ENCODE measurements around the gene TACC2. TPM values are rescaled to one million over a fixed set of nuclear protein-coding genes. Genes with fewer than 3 reads are reported as not detected.
A peak's percentile ranks its signal among the peaks of the same experiment; 100 is the strongest.

Gene TACC2
- total RNA-seq, 8 experiments from 2014 or later = 14.0 to 63.3 (median 31.9) TPM

DNA sequence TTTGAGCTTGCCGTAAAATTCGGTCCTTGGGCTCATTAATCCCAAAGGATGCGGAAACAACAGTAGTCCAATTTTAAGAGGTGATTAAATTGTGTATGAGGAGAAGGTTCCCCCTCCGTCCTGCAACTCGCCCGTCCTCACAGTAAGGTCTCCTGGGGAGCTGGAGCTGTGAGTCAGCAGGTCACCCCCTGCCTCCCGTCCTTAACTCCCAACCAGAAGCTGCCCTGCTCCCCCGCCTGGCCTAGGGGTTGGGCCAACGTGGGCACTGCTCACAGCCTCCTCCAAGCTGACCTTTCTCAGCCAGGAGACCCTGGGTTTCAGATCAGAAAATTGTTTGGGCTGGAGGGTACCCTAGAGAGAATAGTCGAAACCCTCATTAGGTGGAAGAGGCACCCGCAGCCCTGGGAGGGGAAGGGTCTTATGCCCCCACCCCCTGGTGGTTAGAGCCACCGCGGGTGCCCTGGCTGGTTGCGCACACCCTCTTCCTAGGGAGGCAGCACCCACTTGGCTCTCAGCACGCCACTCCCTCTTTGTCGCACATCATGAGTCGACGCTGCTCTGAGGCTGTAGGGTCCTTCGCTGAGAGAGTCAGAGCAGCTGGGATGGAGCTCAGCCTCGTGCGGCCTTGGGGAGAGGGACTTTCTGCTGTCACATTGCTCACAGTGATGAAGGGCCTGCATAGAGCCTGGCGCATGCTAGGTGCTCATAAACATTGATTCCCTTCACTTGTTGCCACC, 131.2 kb downstream of the TACC2 start:
- peaks cover 0 to 10% of the 10 kb centered on the region in 2 donors for H3K4me1 ChIP-seq (replicated peaks in 1 of 2)
- H3K27ac ChIP-seq = no peak overlapping the region
- WGBS, 10 experiments = 33 to 100% (median 90%) methylated on average over 1 to 9 of the region's 22 CpGs; no CpG with 5 or more reads in 3 of the 10 experiments
- ATAC-seq (replicated peaks in 6 of 8) = peak in 1 of 8 experiments; percentile 24
- no peak overlapping the region for H3K4me3 ChIP-seq
- in situ Hi-C loops (cut with MboI; ENCODE audit: low pct_unique_long_range_greater_than_20kb in 2 of 9, low sequenced_read_pairs in 9 of 9, unreplicated experiment in 9 of 9) = no loop called here

DNA sequence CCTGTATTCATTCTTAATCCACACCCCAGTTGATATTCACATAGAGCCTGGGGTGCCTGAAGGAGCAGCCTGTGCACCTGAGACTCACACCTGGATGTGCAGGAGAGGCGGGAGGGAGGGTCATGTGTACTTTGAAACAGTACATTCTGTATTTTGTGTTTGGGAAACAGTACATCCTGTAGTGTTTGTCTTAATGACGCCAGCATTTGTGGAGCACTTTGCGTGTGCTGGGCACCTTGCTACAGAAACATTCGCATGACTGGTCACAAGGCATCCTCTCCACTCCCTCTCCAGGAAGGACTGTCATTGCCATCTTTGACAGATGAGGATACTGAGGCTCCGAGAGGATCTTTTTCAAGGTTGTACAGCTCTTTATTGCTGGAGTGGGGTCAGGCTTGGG, 132.1 kb downstream of the TACC2 start:
- WGBS, 10 experiments = 40 to 100% (median 81%) methylated on average over 1 to 3 of the region's 5 CpGs; no CpG with 5 or more reads in 5 of the 10 experiments
- Histone ChIP-seq H3K4me3 (no peak overlapping the region), H3K27ac (no peak overlapping the region), H3K4me1 (replicated peaks in 1 of 2) (peaks cover 0 to 4% of the 10 kb centered on the region in 2 donors)
- in situ Hi-C loops (cut with MboI; ENCODE audit: low pct_unique_long_range_greater_than_20kb in 2 of 9, low sequenced_read_pairs in 9 of 9, unreplicated experiment in 9 of 9) = no loop called here
- ATAC-seq (replicated peaks in 6 of 8) = no peak

DNA sequence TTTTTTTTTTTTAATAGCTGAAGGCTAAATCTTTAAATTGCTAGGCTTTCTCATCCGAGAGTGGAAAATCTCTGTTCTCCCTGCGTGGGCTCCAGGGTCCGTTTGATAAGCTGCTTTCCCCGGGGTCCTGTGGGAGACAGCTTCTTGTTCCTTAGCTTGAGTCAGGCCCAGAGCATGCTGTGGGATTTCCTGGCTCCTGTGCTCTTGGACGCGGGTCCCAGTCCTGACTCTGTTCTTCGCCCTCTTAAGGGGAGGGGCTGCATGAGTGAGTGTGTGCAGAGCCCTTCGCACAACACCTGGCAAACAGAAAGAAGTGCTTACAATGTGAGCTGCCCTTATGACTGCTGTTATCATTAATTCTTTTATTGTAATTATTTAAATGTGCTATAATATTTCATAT, 133.5 kb downstream of the TACC2 start:
- H3K27ac ChIP-seq = no peak overlapping the region
- no peak overlapping the region for H3K4me3 ChIP-seq
- no peaks in the 10 kb centered on the region for H3K4me1 ChIP-seq (replicated peaks in 1 of 2)
- in situ Hi-C loops (cut with MboI; ENCODE audit: low pct_unique_long_range_greater_than_20kb in 2 of 9, low sequenced_read_pairs in 9 of 9, unreplicated experiment in 9 of 9) = no loop called here
- WGBS, 10 experiments = 20 to 100% (median 80%) methylated on average over 1 to 5 of the region's 8 CpGs; no CpG with 5 or more reads in 1 of the 10 experiments
- no peak for ATAC-seq (replicated peaks in 6 of 8)

DNA sequence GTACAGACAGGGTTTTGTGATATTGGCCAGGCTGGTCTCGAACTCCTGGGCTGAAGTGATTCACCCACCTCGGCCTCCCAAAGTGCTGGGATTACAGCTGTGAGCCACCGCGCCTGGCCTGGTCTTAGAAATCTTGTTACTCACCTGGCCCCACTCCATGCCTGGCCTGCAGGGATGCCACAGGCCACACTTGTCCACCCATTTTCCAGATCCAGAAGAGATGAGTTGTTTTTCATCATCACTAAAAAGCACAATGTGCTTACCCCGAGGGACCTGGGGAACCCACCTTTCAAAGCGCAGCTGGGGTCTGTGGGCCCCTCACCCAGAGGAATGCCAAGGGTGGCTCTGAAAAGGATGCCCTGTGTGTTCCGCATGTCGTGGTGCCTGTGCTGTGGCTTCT, 134.2 kb downstream of the TACC2 start:
- Histone ChIP-seq H3K4me3 (no peak overlapping the region), H3K27ac (no peak overlapping the region), H3K4me1 (replicated peaks in 1 of 2) (no peaks in the 10 kb centered on the region)
- in situ Hi-C loops (cut with MboI; ENCODE audit: low pct_unique_long_range_greater_than_20kb in 2 of 9, low sequenced_read_pairs in 9 of 9, unreplicated experiment in 9 of 9) = no loop called here
- ATAC-seq (replicated peaks in 6 of 8) = no peak
- 60 to 97% (median 72%) methylated on average over 2 to 6 of the region's 8 CpGs; no CpG with 5 or more reads in 5 of the 10 experiments for WGBS, 10 experiments

DNA sequence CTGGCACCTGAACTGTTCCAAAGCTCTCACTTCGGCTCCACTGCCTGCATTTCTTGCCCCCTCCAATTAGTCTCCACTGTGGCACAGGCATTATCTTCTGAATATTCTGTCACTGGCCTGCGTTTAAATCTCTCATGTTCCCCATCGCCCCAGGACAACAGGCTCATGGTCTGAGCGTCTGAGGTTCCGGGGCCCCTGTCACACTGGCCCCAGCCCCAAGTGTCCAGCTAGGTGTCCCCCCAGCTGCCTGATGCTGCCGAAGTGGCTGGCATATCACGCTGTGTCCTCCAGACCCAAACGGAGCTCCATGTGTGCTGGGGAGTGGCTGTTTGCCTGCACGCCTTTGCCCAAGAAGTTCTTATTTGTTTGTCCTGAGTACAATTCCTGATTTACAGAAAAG, 135.4 kb downstream of the TACC2 start:
- in situ Hi-C loops (cut with MboI; ENCODE audit: low pct_unique_long_range_greater_than_20kb in 2 of 9, low sequenced_read_pairs in 9 of 9, unreplicated experiment in 9 of 9) = no loop called here
- H3K4me1 ChIP-seq (replicated peaks in 1 of 2) = no peaks in the 10 kb centered on the region
- no peak overlapping the region for H3K27ac ChIP-seq
- no peak overlapping the region for H3K4me3 ChIP-seq
- ATAC-seq (replicated peaks in 6 of 8) = no peak
- 57 to 100% (median 90%) methylated on average over 1 to 8 of the region's 9 CpGs; no CpG with 5 or more reads in 3 of the 10 experiments for WGBS, 10 experiments

DNA sequence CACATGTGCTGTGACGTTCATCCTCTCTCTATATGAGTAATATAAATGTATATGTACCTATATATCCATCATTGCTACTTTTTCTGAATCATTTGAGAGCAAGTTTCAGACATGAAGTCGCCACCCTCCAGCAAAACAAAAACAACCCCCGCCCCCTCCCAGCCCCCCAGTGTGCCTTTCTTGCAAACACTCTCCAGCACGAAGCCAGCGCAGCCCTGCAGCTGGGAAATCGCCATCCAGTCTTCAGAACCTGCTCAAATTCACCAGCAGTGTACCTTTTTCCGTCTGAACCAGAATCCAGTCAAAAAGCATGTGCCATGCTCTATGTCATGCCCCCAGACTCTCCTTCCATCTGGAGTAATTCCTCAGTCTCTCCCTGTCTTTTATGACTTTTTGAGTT, 135.8 kb downstream of the TACC2 start:
- Histone ChIP-seq H3K4me3 (no peak overlapping the region), H3K27ac (no peak overlapping the region), H3K4me1 (replicated peaks in 1 of 2) (no peaks in the 10 kb centered on the region)
- WGBS, 10 experiments = 67 to 100% (median 76%) methylated on average over 1 to 6 of the region's 7 CpGs; no CpG with 5 or more reads in 4 of the 10 experiments
- in situ Hi-C loops (cut with MboI; ENCODE audit: low pct_unique_long_range_greater_than_20kb in 2 of 9, low sequenced_read_pairs in 9 of 9, unreplicated experiment in 9 of 9) = no loop called here
- ATAC-seq (replicated peaks in 6 of 8) = no peak

DNA sequence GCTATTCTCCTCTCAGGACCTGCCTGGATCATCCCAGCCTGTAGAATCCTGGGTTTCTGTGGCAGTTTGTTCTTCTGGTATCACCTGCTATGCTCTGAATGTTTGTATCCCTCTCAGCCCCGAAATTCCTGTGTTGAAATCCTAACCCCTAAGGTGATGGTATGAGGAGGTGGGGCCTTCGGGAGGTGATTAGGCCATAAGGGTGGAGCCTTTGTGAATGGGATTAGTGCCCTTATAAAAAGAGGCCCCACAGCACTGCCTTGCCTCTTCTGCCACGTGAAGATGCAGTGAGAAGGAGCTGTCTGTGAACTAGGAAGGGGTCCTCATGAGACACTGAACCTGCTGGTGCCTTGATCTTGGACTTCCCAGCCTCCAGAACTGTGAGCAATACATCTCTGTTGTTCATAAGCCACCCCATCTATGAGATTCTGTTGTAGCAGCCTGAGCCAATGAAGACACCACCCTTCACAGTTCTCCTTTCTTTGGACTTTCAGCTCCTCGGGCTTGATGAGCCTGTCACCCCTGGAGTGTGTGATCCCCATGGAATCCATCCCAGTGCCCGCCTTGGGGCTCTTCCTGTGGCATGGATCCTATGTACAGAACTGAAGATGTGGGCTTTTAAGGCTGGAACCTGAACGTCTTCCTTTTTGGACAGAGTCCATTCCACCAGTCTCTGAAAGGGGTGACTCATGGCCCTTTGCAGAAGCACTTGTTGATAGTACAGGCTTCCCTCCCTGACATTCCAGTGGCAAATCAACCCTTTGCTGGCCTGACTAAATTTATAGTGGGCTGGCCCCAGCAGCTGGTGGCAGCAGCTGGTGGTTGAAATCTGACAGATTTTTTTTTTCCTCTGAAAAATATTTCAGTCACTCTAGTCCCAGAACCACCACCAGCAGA, 138.0 kb downstream of the TACC2 start:
- H3K4me1 ChIP-seq (replicated peaks in 1 of 2) = no peaks in the 10 kb centered on the region
- H3K4me3 ChIP-seq = no peak overlapping the region
- WGBS, 10 experiments = 33 to 80% (median 40%) methylated on average over 1 to 5 of the region's 6 CpGs; no CpG with 5 or more reads in 3 of the 10 experiments
- peak in 6 of 8 experiments; percentile 43 to 86 (median 62) for ATAC-seq (replicated peaks in 6 of 8)
- H3K27ac ChIP-seq = no peak overlapping the region
- in situ Hi-C loops (cut with MboI; ENCODE audit: low pct_unique_long_range_greater_than_20kb in 2 of 9, low sequenced_read_pairs in 9 of 9, unreplicated experiment in 9 of 9) = no loop called here

DNA sequence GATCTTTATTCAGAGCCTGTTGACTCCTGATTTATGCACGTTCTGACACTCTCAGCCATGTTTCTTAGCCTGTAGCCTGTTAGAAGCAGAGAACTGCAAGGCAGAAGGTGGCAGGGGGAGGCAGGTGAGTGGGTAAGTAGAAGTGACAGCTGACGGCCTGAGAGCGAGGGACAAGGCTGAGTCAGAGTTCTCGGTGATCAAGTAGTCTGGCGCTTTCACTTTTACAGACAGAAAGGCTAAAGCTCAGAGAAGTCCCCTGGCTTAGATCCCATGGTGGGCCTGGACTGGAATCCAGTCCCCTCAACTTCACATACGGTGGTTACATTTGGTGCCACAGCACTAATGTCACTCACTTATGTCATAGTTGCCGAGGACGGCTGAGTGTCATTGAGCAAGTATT, 139.0 kb downstream of the TACC2 start:
- 20 to 100% (median 100%) methylated on average over 1 to 8 of the region's 8 CpGs; no CpG with 5 or more reads in 5 of the 10 experiments for WGBS, 10 experiments
- peak in 4 of 8 experiments; percentile 19 to 32 (median 26) for ATAC-seq (replicated peaks in 6 of 8)
- H3K4me1 ChIP-seq (replicated peaks in 1 of 2) = no peaks in the 10 kb centered on the region
- H3K4me3 ChIP-seq = no peak overlapping the region
- in situ Hi-C loops (cut with MboI; ENCODE audit: low pct_unique_long_range_greater_than_20kb in 2 of 9, low sequenced_read_pairs in 9 of 9, unreplicated experiment in 9 of 9) = no loop called here
- H3K27ac ChIP-seq = no peak overlapping the region

DNA sequence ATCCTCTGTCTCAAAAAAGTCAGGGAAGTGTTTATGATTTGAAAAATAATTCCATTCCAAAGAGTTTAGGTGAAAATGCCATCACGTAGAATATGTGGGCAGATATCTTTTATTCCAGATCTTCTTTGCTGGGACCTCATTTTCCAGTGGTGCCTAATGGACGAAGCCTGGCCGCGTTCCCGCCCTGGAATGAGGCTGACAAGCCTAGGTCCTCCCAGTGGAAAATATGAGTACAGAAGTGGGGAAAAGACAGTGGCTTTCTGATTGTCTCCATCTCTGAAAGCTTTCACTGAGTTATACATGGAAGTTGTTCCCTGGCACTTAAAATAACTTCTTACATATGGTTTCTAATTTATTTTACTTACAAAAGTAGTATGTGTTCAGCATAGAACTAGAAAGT, 139.4 kb downstream of the TACC2 start:
- 16 to 100% (median 96%) methylated on average over 1 to 5 of the region's 5 CpGs; no CpG with 5 or more reads in 1 of the 10 experiments for WGBS, 10 experiments
- peak in 2 of 8 experiments; percentile 20 to 21 for ATAC-seq (replicated peaks in 6 of 8)
- no peak overlapping the region for H3K4me3 ChIP-seq

DNA sequence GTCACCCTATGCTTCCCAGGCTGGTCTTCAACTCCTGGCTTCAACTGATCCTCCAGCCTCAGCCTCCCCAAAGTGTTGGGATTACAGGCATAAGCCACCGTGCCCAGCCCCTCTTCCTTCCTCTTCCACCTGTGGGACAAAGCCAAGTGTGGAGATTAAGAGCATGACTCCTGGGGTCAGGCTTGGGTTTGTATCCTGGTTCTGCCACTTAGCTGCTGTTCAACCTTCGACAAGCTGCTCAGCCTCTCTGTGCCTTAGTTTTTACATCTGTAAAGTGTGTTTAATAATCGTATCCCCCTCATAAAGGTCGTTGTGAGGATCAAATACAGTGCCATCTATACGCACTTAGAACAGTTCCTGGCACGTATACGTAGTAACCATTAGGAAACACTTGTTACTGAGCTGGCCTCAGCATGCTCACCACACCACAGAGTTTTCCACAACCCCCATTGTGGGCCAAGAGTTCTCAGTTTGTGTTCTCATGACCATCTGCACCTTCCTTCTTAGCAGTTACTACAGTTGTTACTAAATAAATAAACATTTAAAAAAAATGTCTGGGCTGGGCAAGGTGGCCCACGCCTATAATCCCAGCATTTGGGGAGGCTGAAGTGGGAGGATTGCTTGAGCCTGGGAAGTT, 141.6 kb downstream of the TACC2 start:
- no peak overlapping the region for H3K4me3 ChIP-seq
- no peak overlapping the region for H3K27ac ChIP-seq
- ATAC-seq (replicated peaks in 6 of 8) = no peak
- WGBS, 10 experiments = 75 to 100% (median 86%) methylated on average over 1 to 7 of the region's 8 CpGs
- in situ Hi-C loops (cut with MboI; ENCODE audit: low pct_unique_long_range_greater_than_20kb in 2 of 9, low sequenced_read_pairs in 9 of 9, unreplicated experiment in 9 of 9) = no loop called here
- H3K4me1 ChIP-seq (replicated peaks in 1 of 2) = no peaks in the 10 kb centered on the region

More for the DNA sequence above, 139.4 kb downstream of the TACC2 start:
- H3K4me1 ChIP-seq (replicated peaks in 1 of 2) = no peaks in the 10 kb centered on the region
- H3K27ac ChIP-seq = no peak overlapping the region
- in situ Hi-C loops (cut with MboI; ENCODE audit: low pct_unique_long_range_greater_than_20kb in 2 of 9, low sequenced_read_pairs in 9 of 9, unreplicated experiment in 9 of 9) = no loop called here

DNA sequence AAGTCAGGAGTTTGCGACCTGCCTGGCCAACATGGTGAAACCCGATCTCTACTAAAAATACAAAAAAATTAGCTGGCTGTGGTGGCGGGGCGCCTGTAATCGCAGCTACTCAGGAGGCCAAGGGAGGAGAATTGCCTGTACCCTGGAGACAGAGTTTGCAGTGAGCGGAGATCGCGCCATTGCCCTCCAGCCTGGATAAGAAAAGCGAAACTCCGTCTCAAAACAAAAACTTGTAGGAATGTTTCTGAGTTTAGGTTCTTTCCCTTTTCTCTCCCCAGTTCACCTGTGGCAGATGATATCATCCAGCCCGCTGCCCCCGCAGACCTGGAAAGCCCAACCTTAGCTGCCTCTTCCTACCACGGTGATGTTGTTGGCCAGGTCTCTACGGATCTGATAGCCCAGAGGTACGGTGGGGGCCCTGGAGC, 143.4 kb downstream of the TACC2 start:
- in situ Hi-C loops (cut with MboI; ENCODE audit: low pct_unique_long_range_greater_than_20kb in 2 of 9, low sequenced_read_pairs in 9 of 9, unreplicated experiment in 9 of 9) = no loop called here
- no peak overlapping the region for H3K27ac ChIP-seq
- no peaks in the 10 kb centered on the region for H3K4me1 ChIP-seq (replicated peaks in 1 of 2)
- no peak for ATAC-seq (replicated peaks in 6 of 8)
- 56 to 100% (median 96%) methylated on average over 1 to 8 of the region's 15 CpGs for WGBS, 10 experiments
- no peak overlapping the region for H3K4me3 ChIP-seq

DNA sequence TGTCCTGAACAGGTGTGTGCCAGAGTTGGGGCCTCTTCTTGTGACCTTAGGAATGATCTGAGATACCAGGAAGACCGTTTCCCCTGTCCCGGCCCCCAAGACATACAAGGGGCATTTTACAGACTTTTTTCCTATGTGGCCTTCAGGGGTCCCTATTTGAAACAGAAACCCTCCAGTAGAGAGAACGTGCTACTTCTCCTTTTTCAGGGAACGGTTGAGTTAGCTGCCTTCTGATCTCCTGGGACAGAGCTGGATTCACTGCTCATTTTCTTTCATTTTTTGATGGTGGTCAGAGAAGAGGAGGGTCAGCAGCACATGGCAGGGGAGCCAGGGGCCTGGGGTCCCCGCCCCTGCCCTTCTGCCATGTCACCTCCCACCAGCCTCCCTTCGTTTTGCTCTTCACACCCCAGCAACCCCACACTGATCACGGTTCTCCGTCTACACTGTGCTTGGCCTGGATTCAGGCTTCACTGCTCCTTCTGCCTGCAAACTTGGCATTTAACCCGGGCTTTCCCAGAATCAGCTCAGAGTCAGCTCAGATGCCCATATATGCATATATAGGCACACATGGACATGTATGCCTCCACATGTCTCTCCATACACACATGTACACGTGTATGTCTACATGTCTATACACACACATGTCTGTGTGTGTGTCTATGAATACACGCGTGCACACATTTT, 144.1 kb downstream of the TACC2 start:
- H3K4me1 ChIP-seq (replicated peaks in 1 of 2) = no peaks in the 10 kb centered on the region
- H3K4me3 ChIP-seq = no peak overlapping the region
- no peak for ATAC-seq (replicated peaks in 6 of 8)
- in situ Hi-C loops (cut with MboI; ENCODE audit: low pct_unique_long_range_greater_than_20kb in 2 of 9, low sequenced_read_pairs in 9 of 9, unreplicated experiment in 9 of 9) = no loop called here
- 67 to 100% (median 93%) methylated on average over 1 to 9 of the region's 12 CpGs; no CpG with 5 or more reads in 4 of the 10 experiments for WGBS, 10 experiments
- H3K27ac ChIP-seq = no peak overlapping the region
